ENCODE data around the gene SLC6A16. TPM values are rescaled to one million over a fixed set of nuclear protein-coding genes. Genes with fewer than 3 reads are reported as not detected.

The SLC6A16 gene
- total RNA-seq, 1 experiment from 2014 or later: 3.2 TPM

- WGBS (ENCODE audit: extremely low coverage, insufficient read length, low lambda C conversion rate): no CpG with 5 or more reads among the region's 11 CpGs
- peaks cover 65 to 99% (median 95%) of the 10 kb centered on the region in 3 experiments for H3K36me3 Mint-ChIP-seq (ENCODE audit: insufficient read depth in 1 of 3, low read depth in 3 of 3)
Measured at GRCh38 chr19:49344505-49345423, 19.8 kb upstream of the SLC6A16 start.

More at GRCh38 chr19:49344505-49345423, 19.8 kb upstream of the SLC6A16 start:
- no peak overlapping the region for H3T11ph ChIP-seq (ENCODE audit: low read length)
- H2AFZ ChIP-seq (ENCODE audit: low read length): no peak overlapping the region
- no peak overlapping the region for H2BK5ac ChIP-seq (ENCODE audit: insufficient read length, low read length)
- H3K23ac ChIP-seq (ENCODE audit: insufficient read length, low read depth, low read length): no peak overlapping the region
- no peak for DNase-seq
- H3K23me2 ChIP-seq (ENCODE audit: insufficient read length, low read depth, low read length, poor library complexity, severe bottlenecking): no peaks in the 10 kb centered on the region
- no peak overlapping the region for H2BK15ac ChIP-seq (ENCODE audit: low read depth, low read length)
- no peaks in the 10 kb centered on the region for H4K20me1 ChIP-seq (ENCODE audit: control insufficient read depth, insufficient read depth, insufficient read length)
- no peak overlapping the region for H4K5ac ChIP-seq (ENCODE audit: insufficient read length, low read depth, low read length)
- Mint-ChIP-seq H3K27me3 (ENCODE audit: low read depth) (no peaks in the 10 kb centered on the region), H3K4me3 (peak overlapping the region in 1 of 2 experiments; percentile 46; a peak in 2 of 5 replicates), H3K27ac (peak overlapping the region in 2 of 3 experiments; percentile 11 to 52; a peak in 2 of 7 replicates), H3K4me1 (peaks cover 8 to 16% of the 10 kb centered on the region in 2 experiments), H3K9me3 (peaks cover 0 to 3% of the 10 kb centered on the region in 2 experiments; a peak in 2 of 5 replicates)
- H3K9ac ChIP-seq (ENCODE audit: extremely low read depth, insufficient read length, low read length): no peak overlapping the region
- H3K4ac ChIP-seq (ENCODE audit: low read depth, low read length): no peak overlapping the region
- H3K27ac ChIP-seq (ENCODE audit: insufficient read length, low read depth, low read length): no peak overlapping the region
- no peak for TF ChIP-seq CTCF (conservative IDR thresholded peaks at IDR 0.05)
- no peak overlapping the region for H4K8ac ChIP-seq (replicated peaks; ENCODE audit: insufficient read length, low read depth, low read length)
- no peak overlapping the region for H3K4me2 ChIP-seq (ENCODE audit: insufficient read depth, insufficient read length, low read length)
- H2BK120ac ChIP-seq (ENCODE audit: low read depth, low read length, poor library complexity, severe bottlenecking): no peak overlapping the region
- no peak overlapping the region for H3K14ac ChIP-seq (ENCODE audit: insufficient read depth, low read length)
- no peak overlapping the region for H2BK20ac ChIP-seq (ENCODE audit: low read depth, low read length, poor library complexity, severe bottlenecking)
- H2AK5ac ChIP-seq (ENCODE audit: insufficient read length, low read length): no peak overlapping the region
- H4K91ac ChIP-seq (ENCODE audit: insufficient read length, low read depth, low read length): no peak overlapping the region
- no peaks in the 10 kb centered on the region for H3K79me2 ChIP-seq (ENCODE audit: insufficient read depth, low read length)
- no peaks in the 10 kb centered on the region for H3K9me3 ChIP-seq (ENCODE audit: control insufficient read depth, low read depth, low read length)
- no peak overlapping the region for H3K56ac ChIP-seq (ENCODE audit: insufficient read length, low read depth, low read length)
- no peak overlapping the region for H2BK12ac ChIP-seq (ENCODE audit: insufficient read length, low read depth, low read length)
- no peaks in the 10 kb centered on the region for H3K27me3 ChIP-seq (ENCODE audit: insufficient read depth, low read length)
- no peak overlapping the region for H3K18ac ChIP-seq (ENCODE audit: insufficient read length, low read depth, low read length)
- H3K79me1 ChIP-seq (ENCODE audit: insufficient read depth, low read depth, low read length, poor library complexity, severe bottlenecking): no peaks in the 10 kb centered on the region
- H3K4me1 ChIP-seq (ENCODE audit: insufficient read depth, low read length): no peaks in the 10 kb centered on the region
